Measurements from ENCODE around the gene ERMARD.
A peak's percentile ranks its signal among the peaks of the same experiment; 100 is the strongest.

Gene ERMARD

GRCh38 chr6:169751242-169752073, at the start of gene ERMARD, which contains the start of gene DYNLT2:
Gene ERMARD, plus strand, starts transcription at chr6:169751622. Its CDS starts 36 bp downstream, at chr6:169751658.
Gene DYNLT2, minus strand, starts transcription at chr6:169751572. Its CDS starts 114 bp downstream, at chr6:169751458.
- DNase-seq (ENCODE audit: low read depth in 2 of 2) = peak; percentile 88 to 93

DNA sequence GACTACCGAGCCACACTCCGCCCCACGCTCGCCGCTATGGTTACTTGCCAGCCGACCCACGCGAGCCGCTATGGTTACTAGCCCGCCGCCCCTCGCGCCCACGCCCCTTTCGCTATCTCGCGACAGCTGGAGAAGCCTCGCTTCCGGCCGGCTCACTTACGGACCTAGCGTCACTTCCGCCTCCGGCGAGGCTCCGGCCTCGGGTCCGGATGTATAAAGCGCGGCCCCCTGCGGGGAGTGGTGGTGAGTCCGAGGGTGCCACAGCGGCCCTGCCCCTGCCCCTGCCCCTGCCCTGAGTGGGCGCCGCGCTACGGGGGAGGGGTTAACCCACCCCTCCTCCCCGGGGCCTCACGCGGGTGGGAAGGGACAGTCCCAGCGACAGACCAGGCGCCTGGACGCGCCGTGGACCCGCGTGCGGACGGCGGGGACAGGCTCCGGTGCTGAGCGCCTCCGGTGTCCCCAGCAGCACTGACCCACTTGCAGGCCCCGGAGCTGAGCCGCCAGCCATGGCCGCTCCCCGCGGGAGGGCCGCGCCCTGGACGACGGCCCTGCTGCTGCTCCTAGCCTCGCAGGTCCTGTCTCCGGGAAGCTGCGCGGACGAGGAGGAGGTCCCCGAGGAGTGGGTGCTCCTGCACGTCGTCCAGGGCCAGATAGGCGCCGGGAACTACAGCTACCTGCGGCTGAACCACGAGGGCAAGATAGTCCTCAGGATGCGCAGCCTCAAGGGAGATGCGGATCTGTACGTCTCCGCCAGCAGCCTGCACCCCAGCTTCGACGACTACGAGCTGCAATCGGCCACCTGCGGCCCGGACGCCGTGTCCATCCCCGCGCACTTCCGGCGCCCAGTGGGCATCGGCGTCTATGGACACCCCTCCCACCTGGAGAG, 49.2 kb upstream of the ERMARD start, which contains the start of the genes C6orf120 and WDR27:
Gene C6orf120 (plus strand): TSS at position 173 of the 886 bp plus-strand sequence. CDS start 334 bp downstream, at position 507.
Gene WDR27 (minus strand): TSS at position 76 of the 886 bp plus-strand sequence. CDS start 13,024 bp downstream, outside the sequence.
- DNase-seq (ENCODE audit: low read depth in 2 of 2) = peak; percentile 97

DNA sequence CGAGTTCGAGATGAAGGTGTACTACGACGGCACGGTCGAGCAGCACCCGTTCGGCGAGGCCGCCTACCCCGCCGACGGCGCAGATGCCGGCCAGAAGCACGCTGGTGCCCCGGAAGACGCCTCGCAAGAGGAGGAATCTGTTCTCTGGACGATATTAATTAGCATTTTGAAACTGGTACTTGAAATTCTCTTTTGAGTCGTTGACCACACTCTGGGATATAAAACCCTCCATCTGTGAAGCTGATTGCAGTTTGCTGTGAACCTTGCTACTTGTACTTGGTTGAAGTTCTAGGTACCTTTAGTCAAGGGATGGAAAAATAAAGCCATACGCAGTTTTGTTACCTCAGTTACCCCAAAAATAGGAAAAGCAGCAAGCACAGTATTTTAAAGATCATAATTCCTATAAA, 48.6 kb upstream of the ERMARD start:
- no peak for DNase-seq (ENCODE audit: low read depth in 2 of 2)

GRCh38 chr6:169707772-169708171, 43.6 kb upstream of the ERMARD start:
- no peak for DNase-seq (ENCODE audit: low read depth in 2 of 2)

DNA sequence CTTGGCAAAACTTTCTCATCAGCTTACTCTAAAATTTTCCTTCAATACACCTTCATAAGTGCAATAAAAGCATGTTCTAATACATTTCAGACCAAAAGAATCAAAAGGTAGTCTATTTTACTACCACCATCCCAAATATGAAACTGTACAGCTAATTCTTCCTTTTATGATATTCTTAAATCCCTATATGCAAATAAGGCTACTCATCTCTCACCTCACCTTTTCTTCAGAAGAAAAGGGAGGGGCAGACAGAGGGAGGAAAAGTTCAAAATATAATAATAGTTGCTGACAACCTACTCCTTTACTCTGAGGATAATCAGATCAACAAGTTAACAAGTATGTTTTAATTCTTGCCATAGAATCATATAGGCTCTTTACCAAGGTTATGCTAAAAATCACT, 42.1 kb upstream of the ERMARD start:
- no peak for DNase-seq (ENCODE audit: low read depth in 2 of 2)

- DNase-seq (ENCODE audit: low read depth in 2 of 2) = no peak
These were observed 41.4 kb upstream of the ERMARD start for GRCh38 chr6:169710009-169710408.

- DNase-seq (ENCODE audit: low read depth in 2 of 2) = no peak
These were observed 37.2 kb upstream of the ERMARD start for GRCh38 chr6:169714178-169714577.

- no peak for DNase-seq (ENCODE audit: low read depth in 2 of 2)
These were observed 36.8 kb upstream of the ERMARD start for GRCh38 chr6:169714595-169714994.

- DNase-seq (ENCODE audit: low read depth in 2 of 2) = no peak
These were observed 32.3 kb upstream of the ERMARD start for GRCh38 chr6:169719117-169719516.

DNA sequence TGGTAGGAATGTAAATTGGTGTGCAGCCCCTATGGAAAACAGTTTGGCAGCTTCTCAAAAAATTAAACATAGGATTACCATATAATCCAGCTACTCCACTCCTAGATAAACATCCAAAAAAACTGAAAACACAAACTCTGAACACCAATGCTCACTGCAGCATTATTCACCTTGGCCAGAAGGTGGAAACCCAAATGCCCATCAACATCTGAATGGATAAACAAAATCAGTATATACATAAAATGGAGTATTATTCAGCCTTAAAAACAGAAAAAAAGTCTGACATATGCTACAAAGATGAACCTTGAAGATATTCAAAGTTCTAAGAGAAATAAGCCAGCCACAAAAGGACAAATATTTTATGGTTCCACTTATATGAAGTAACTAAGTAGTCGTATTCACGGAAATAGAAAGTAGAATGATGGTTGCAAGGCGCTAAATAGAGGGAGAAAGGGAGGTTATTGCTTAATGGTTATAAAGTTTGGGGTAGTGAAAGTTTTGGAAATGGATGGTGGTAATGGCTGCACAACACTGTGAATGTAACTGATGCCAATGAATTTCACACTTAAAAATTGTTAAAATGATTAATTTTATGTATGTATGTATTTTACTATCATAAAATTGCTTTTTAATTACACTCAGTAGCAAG, 31.1 kb upstream of the ERMARD start:
- no peak for DNase-seq (ENCODE audit: low read depth in 2 of 2)

DNA sequence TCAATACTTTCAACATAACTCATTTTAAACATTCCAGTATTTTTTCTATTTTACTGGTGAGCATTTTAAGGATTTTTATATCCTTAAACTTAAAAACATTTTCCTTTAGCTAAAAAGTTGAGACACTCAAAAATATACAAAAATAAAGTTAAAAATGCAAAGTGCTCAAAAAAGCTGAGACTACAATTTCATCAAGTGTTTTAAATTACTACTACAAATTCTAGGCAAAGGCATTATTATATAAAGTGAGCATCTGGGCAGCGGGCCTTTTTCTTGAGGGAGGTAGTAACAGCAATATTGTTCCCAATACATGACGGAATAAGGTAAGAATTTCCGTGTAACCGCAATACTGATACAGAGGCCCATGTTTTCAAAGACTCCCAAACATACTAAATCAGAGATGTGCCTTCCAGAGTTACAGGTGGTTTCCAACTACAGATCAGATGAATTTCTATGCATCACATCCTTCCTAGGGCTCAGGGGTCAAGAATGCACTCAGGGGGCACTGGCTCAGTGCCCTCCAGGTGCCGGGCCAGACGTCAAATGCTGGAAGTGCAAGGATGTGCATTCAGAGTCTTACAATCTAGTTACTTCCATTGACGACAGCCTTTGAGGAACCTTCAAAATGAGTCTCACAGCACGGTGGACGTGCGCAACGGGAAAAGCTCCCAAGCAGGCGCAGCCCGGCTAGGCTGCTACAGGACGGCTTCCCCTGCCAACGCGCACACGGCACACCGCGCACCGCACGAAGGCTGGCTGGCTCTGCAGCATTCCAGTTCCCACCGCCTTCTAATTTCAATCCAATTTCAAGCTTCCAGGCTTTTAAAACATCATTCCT, 28.8 kb upstream of the ERMARD start:
- peak in 1 of 2 experiments; percentile 5 for DNase-seq (ENCODE audit: low read depth in 2 of 2)

DNA sequence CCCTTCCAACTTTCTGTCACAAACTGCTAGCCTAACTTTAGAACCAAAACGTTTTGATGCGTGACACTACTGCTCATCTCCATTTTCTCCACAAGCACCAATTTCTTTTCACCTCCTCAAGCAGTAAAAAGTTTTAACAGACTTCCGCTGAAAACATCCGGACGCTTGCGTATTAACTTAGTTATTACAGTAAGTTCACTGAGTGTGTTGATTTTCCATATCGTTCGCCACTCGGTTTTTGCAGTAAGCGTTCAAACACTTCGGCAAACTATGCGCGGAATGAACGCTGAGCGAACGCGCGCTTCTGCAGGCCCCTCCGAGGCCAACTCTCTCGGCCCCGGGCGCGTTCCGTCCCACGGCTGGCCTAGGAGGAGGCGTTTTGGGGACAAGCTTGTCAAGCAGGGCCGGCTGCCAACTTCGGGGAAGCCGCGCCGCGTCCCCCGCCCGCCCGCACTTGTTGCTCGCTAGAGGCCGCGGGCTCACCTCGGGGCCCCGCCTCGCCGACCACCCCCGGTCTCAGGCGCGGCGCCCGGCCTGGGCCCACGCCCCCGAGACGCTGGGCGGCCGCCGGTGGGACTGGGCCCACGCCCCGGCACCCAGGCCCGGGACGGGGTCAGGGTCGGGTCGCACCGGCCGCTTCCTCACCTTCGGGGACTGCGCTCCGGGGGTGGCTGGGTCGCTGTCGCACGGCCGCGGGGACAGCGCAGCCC, 28.1 kb upstream of the ERMARD start:
- DNase-seq (ENCODE audit: low read depth in 2 of 2) = peak; percentile 39 to 43

DNA sequence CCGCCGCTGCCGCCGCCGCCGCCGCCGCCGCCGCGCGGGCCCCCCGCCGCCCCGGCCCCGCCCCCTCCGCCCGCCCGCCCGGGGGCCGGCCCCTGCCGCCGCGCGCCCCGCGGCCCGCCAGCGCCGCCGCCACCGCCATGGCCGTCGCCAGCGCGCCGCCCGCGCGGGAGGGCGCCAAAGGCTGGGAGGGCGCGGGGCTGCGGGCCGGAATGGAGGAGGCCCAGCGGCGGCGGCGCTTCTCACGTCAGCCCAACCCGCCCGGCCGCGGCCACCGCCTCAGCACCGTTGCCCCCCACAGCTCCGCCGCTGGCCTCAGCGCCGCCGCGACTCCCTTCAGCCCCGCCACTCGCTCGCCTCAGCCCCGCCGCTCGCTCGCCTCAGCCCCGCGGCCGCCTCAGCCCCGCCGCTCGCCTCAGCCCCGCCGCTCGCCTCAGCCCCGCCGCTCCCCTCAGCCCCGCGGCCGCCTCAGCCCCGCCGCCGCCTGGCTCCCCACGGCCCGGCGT, 27.4 kb upstream of the ERMARD start:
- DNase-seq (ENCODE audit: low read depth in 2 of 2) = no peak

DNA sequence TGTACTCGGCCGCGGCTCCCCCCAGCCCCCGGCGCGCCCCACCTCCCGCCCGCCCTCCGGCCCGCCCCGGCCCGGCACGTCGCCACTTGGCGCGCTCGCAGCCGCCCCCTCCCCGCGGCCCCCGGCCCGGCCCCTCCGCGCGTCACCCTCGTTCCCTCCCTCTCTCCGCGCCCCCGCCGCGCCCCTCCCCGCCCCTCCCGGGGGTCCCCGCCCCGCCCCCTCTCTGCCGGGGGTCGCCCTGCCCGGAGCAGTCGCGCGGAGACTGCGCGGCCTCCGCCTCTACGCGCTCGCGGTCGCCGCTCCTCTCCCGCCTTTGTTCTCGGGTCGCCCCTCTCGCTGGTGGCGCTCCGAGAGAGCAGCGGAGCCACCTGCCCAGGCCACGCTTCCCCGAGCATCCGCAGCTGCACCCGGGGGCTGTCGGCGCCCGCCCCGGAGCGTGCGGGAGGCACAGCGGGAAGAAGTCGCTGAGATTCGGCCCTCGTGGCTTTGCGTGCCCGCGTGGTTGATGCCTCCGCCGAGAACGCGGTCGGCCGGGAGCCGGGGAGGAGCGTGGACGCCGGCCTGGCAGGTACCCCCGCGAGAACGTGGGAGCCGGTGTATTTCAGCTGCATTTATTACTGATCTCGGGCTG, 26.8 kb upstream of the ERMARD start, which contains the start of gene PHF10:
Gene PHF10 (minus strand): TSS at position 7 of the 631 bp plus-strand sequence. CDS start 569 bp downstream, outside the sequence.
- peak; percentile 57 to 64 for DNase-seq (ENCODE audit: low read depth in 2 of 2)

DNA sequence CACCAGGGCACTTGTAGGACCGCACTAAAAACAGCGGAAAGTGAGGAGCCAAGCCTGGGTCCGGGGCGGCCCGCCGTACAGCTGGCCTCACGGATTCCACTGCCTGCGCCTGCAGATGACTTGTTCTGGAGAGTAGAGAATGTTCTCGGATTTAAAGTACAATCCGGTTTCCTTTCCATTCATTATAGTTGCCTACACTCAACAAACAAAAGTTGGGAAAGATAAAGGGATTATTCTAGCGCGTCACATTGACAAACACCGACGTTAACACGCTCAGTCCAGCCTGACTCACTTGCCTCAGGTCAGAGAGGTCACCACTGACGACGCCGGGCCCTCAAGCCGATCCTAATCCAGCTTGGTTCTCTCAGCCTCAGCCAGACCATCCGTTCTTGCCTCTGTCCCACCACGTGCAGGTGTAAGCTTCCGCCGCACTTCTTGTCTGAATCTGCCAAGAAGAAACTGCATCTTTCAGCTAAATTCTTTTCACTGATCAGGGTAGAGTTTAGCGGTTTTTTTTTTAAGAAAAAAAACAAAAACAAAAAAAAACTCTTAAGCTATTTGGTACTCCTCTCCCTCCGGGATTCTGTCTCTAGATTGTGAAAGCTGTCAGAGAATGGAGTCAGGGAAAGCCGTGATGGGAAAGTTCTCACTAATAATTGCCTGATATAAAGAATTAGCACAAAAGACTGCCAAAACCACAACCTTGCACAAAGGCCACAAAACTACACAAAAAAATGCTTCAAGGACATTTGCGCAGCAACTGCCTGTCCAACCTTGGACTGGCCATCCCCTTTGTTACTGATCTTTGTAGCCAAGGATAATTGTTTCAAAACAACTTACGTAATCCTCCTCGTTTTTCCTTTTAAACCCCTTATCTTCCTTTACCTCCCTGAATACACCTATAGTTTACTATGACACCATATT, 26.0 kb upstream of the ERMARD start:
- peak in 1 of 2 experiments; percentile 2 for DNase-seq (ENCODE audit: low read depth in 2 of 2)

DNA sequence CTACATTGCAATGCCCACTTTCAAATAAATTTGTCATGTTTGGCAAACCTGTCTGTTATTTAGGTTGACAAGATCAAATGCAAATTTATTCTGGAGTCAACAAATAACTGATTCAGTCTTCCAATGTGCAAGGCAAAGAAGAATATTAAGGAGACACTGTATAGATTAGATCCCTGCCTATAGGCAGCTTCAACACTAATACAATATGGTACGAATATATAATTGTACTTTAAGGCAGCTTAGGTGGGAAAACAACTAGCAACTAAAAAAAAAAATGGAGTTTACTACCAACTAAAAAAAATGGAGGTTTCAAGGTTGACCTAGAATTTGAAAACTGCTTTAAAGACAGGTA, 25.4 kb upstream of the ERMARD start:
- DNase-seq (ENCODE audit: low read depth in 2 of 2) = no peak

DNA sequence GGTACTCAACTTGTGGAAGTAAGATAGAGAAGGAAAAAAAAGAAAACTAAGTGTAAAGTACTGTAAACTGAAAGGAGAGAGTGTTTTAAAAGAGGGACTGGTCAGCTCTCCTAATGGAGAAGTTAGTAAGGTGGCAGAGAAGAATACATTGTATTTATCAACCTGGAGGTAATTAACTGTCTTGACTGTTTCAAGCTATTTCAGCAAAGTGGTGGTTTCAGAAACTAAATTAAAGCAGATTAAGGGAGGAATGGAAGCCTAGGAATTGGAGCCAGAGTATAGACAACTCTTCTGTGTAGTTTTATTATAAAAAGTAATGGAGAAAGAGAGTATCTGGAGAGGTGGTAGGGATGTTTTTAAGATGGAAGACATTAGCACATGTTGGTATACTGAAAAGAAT, 24.5 kb upstream of the ERMARD start:
- no peak for DNase-seq (ENCODE audit: low read depth in 2 of 2)

GRCh38 chr6:169729961-169730360, 21.5 kb upstream of the ERMARD start:
- no peak for DNase-seq (ENCODE audit: low read depth in 2 of 2)

All from stimulated activated CD4-positive, alpha-beta T cell treated with anti-CD3 and anti-CD28 coated beads, Interleukin-12 subunit alpha, Interleukin-12 subunit beta, amount 100 ng/mL, for 24 hours (primary cell).